ENCODE data around the gene GALNT2. TPM values are rescaled to one million over a fixed set of nuclear protein-coding genes. Genes with fewer than 3 reads are reported as not detected.

GALNT2 gene
- total RNA-seq, 4 donors from 2014 or later = 50.7 to 85.0 (median 71.8) TPM

- ATAC-seq (ENCODE audit: low FRiP score) (no peak), DNase-seq (ENCODE audit: low spot score) (no peak)
- no peak for TF ChIP-seq CTCF (IDR thresholded peaks at IDR 0.05)
These were observed 20.1 kb downstream of the GALNT2 start for GRCh38 chr1:230087028-230087716.

- no peak for TF ChIP-seq CTCF (IDR thresholded peaks at IDR 0.05)
- ATAC-seq (ENCODE audit: low FRiP score) (no peak), DNase-seq (ENCODE audit: low spot score) (no peak)
These were observed 20.7 kb downstream of the GALNT2 start for GRCh38 chr1:230087717-230088105.

- TF ChIP-seq CTCF (IDR thresholded peaks at IDR 0.05) = no peak
- peak; percentile 38 for ATAC-seq (ENCODE audit: low FRiP score)
- no peak for DNase-seq (ENCODE audit: low spot score)
These were observed 23.2 kb downstream of the GALNT2 start for GRCh38 chr1:230090194-230090711.

DNA sequence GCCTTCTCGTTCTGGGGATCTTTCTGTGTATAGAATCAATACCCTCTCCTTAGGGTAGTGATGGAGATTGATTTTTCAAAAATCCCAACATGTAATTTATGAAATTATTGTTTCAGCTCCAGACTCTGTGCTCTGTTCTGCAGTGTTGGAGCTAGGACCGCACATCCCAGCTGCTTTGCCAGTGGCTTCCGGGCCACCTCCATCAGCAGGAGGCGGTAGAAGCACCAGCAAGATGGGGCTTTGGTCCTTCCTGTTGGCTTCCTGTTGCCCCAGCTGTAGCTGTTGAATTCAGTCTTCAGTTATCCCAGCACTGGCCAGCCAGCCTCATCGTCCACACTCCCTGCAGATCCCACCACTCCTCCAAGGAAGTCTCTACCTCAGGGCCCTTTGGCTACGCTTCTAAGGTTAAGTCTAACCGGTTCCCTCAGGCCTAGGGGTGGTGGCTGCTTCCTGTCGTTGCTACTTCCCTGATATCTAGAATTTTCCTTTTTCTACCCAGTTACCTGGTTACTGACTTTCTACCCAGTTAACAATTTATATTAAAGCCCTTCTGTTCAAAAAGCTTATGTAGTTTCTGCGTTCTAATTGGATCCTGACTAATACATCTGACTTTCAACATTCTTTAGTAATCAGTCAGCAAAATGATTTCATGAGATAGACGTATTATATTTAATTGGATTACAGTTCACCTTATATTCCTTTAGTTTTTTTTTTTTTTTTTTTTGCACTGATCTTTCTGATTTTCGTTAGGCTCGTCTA lies 24.6 kb downstream of the GALNT2 start:
- ATAC-seq (ENCODE audit: low FRiP score) = no peak
- no peak for DNase-seq (ENCODE audit: low spot score)
- no peak for TF ChIP-seq CTCF (IDR thresholded peaks at IDR 0.05)

GRCh38 chr1:230094746-230095145 lies 27.7 kb downstream of the GALNT2 start:
- TF ChIP-seq CTCF (IDR thresholded peaks at IDR 0.05) = no peak
- DNase-seq (ENCODE audit: low spot score) = no peak
- no peak for ATAC-seq (ENCODE audit: low FRiP score)

DNA sequence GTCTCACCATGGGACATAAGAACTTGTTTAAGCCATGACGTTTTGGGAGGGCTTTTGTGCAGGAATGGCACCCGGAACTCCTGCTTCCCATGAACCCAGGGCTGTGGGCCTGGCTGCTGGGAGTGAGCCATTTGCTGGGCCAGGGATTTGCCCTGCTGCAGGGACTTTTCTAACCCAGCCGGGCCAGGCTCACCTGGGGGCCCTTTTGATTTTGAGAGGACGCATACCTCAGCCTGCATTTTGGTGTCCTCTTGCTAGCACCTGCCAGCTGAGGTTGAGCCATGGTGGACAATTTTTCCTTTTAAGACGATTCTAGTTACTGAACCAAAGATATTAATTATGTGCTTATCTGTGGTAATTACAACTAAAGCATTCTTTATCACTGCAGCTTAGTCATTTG lies 28.9 kb downstream of the GALNT2 start:
- DNase-seq (ENCODE audit: low spot score) = no peak
- ATAC-seq (ENCODE audit: low FRiP score) = no peak
- TF ChIP-seq CTCF (IDR thresholded peaks at IDR 0.05) = no peak

All from omental fat pad (tissue), 4 donors.